Fibroblast of the aortic adventitia (primary cell): Measurements from ENCODE around the gene PRPF8. TPM values are rescaled to one million over a fixed set of nuclear protein-coding genes. Genes with fewer than 3 reads are reported as not detected.

ENCODE experiments used
- DNase-seq: peaks from one replicate; pipeline ENCODE4 v3.0.0-alpha.2; 2010; ENCODE audit warnings: low read depth
- H3K4me3 ChIP-seq: 2 replicates; pipeline ENCODE4 v1.5.1; 2011; ENCODE audit warnings: low read depth, mild to moderate bottlenecking, control low read depth, low read length, moderate library complexity
- CTCF ChIP-seq: IDR thresholded peaks from 2 replicates; pipeline ENCODE4 v1.5.1; 2011; ENCODE audit warnings: mild to moderate bottlenecking, low read length, control low read depth, inconsistent platforms; ENCODE audit not compliant: insufficient read depth
- total RNA-seq: library from RNA; depleted of rRNA; stranded (reverse); fragments of >200 nt; gene quantifications from 2 replicates; pipeline ENCODE4 v1.2.3, GENCODE V29; 2012; ENCODE audit warnings: low replicate concordance

The PRPF8 gene
- total RNA-seq, 1 donor: 138 TPM

GRCh38 chr17:1621273-1621954 is 63.3 kb downstream of the PRPF8 start:
- H3K4me3 ChIP-seq: no peak overlapping the region
- TF ChIP-seq CTCF: no peak
- no peak for DNase-seq

GRCh38 chr17:1620486-1620885 is 64.2 kb downstream of the PRPF8 start:
- DNase-seq: no peak
- no peak overlapping the region for H3K4me3 ChIP-seq
- TF ChIP-seq CTCF: no peak

DNA sequence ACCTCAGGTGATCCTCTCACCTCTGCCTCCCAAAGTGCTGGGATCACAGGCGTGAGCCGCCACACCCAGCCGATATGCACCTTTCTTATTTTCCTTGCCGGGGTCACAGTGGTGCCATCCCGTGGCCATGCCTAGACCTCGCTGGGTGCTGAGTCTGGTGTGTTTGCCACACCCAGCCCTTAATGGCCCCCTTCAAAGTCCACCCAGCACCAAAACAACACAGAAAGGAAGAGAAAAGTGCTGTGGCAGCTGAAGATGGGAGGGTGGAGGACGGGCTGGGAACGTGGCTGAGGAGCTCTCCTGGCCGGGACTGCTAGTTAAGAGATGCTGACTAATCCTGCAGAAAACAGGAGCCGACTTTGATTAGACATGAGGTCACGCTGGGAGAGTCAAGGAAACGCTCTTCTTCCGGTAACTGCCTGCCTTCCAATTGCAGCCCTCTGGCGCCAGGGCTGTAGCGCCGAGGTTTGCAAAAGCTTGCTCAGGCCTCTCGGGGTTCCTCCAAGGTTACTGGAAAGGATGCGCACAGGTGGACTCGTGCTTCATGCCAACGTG is 67.0 kb downstream of the PRPF8 start:
- DNase-seq: peak; percentile 75
- TF ChIP-seq CTCF: no peak
- H3K4me3 ChIP-seq: no peak overlapping the region

DNA sequence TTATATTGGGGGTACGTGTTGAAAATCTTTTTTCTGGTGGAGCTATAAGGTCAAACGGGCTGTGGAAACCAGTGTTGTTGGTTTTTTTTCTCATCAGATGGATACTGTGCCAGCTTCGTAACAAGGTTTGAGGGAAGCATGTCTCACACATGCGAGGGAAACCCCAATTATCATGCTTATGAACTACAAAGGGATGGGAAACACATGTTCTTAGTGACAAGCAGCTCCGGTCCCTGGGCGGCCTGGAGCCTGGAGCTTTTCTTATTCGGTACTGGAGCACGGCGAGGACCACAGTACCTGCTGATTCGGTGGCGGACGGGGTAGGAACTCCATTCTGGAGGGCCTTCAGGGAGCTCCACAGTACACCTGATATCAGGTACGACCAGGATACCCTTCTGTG is 68.6 kb downstream of the PRPF8 start:
- no peak for DNase-seq
- H3K4me3 ChIP-seq: no peak overlapping the region
- no peak for TF ChIP-seq CTCF

DNA sequence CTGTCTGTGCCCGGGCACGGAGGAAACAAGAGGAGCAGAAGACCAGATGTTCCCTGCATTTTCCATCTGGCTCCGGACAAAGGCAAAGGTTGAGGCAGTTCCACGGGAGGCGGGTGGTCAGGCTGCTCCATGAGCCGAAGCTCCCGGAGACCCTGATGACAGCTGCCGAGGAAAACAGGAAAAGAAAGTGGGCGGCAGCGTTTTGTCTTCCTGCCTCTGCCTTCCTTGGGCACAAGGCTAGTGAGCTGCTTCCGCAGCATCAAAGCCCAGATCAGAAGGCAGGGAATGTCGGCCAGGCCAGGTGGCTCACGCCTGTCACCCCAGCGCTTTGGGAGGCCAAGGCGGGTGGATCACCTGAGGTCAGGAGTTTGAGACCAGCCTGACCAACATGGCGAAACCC is 72.3 kb downstream of the PRPF8 start:
- DNase-seq: no peak
- no peak overlapping the region for H3K4me3 ChIP-seq
- TF ChIP-seq CTCF: no peak

DNA sequence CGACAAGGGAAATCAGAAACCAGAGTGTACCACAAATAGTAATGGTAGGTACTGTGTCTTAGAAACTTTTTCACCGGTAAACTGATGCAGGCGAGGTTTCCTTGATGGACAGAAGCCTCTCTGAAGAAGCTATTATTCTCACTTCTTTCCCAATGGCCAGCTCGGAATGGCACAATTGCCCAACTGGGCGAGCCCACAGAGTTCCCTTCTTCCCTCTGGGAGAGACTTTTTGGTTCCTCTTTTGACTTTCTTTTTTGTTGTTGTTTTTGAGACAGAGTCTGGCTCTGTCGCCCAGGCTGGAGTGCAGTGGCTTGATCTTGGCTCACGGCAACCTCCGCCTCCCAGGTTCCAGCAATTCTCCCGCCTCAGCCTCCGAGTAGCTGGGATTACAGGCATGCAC is 73.0 kb downstream of the PRPF8 start:
- DNase-seq: no peak
- H3K4me3 ChIP-seq: no peak overlapping the region
- no peak for TF ChIP-seq CTCF

GRCh38 chr17:1608676-1609075 is 76.0 kb downstream of the PRPF8 start:
- no peak for DNase-seq
- TF ChIP-seq CTCF: no peak
- H3K4me3 ChIP-seq: no peak overlapping the region
